GM19467 (cell line): ENCODE results near the gene TPSAB1.
"Not testable (repeated sequence)": the region's sequence is repeated elsewhere in the genome, so short reads cannot be mapped to it uniquely, and the experiment has no call there.

ENCODE experiments used
- ATAC-seq: cut with Tn5 transposase; IDR thresholded peaks from one replicate; pipeline ENCODE4 v1.9.1; 2021; ENCODE audit warnings: mild to moderate bottlenecking, moderate library complexity; ENCODE audit not compliant: unreplicated experiment

Gene TPSAB1

DNA sequence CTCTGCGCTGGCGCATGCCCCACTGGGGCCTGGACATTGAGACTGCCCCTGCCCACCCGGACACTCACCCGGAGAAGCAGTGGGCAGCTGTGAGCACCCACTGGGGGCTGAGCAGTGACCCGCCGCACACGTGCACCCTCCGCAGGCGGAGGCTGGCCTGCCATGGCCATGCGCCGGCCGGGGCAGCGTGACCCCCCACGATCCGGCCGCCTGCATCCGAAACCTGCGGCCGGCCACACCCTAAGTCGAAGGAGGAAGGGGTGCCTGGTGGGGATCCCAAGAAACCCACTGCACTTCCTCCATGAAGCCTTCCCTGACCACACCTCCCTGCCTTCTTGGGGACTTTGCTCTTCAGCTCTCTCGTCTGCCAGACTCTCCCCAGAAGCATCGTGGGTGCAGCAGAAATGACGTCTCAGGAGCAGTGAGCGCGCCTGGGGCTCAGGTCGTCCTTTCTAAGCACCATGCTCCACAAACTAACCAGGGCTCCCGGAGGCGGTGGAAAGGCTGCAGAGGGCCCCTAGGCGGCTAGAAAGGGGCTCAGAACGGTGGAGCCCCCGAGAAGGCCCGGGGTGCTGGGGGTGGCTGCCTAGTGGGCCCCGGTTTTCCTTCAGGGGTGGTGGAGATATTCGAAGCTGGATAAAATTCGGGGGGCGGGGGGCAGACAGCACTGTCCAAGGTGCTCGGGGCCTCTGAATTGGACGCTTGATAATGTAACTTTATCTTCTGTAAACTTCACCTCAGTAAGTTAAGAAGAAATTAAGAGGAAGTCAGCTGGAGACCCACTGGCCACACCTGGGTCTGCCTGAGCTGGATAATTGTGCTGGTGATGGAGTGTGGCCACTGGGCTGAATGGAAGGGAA, 16.9 kb upstream of the TPSAB1 start:
- ATAC-seq = no peak

DNA sequence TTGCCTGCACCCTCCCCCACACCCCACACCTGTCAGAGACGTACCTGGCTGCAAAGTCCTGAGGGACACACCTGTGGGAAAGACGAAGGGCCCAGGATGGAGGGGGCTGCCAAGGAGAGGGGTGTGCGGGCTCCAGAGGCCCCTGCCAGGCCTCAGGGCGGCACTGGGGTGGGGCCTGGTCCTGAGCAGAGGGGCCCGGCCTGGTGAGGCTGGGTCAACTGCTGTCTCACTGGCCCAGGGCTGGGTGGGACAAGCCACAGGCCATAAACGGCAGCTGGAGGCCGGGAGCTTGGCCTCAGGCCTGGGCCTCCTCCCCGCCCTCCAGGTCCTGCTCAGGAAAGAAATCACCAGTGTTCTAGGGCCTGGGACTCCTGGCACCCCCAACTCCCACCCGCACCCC, 15.9 kb upstream of the TPSAB1 start:
- ATAC-seq = no peak

DNA sequence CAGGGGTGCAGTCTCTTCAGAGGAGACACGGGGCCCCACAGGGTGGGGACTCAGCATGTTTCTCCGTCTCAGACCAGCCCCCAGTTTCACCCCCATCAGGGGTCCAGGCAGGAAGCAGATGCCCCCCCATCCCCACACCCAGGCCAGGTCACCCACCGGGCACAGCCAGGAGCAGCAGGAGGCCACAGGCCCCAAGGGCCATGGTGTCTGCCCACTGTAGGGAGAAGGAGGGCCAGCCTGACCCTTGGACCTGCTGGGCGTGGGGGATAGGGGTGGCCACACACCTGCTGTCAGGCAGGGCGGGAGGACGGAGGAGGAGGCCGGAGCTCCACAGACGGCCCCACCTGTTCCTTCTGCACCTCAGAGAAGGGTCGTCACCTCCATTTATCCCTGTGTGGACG, 15.5 kb upstream of the TPSAB1 start, which contains the start of gene TPSG1:
TPSG1 (minus strand) TSS at position 218 of the 401 bp plus-strand sequence; CDS start at position 202, 16 bp downstream.
- no peak for ATAC-seq

DNA sequence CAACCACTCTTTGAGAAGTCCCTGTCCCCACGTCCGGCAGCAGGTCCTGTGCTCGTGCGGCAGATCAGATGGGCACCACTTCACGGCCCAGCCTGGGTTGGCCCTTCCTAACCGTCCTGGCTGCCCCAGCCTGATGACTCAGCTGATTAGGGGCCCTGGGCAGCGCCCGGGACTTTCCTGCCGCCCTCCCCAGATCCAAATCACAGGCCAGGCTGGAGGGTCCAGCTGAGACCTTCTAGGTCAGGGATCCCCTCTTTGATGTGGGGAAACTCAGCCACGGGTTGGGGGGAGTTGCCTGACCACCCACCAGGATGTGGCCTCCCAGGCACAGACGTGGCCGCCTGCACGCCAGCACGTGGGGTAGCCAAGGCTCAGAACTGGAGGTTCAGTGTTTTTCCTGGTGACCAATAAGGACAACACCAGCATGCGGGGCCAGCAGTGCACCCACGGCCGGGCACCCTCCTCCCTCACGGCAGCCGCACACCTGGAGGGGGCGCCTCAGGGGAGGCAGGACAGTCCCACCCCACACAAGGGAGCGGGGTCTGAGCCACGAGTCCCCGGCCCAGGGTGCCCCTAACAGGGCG, 14.7 kb upstream of the TPSAB1 start:
- not testable (repeated sequence) for ATAC-seq

DNA sequence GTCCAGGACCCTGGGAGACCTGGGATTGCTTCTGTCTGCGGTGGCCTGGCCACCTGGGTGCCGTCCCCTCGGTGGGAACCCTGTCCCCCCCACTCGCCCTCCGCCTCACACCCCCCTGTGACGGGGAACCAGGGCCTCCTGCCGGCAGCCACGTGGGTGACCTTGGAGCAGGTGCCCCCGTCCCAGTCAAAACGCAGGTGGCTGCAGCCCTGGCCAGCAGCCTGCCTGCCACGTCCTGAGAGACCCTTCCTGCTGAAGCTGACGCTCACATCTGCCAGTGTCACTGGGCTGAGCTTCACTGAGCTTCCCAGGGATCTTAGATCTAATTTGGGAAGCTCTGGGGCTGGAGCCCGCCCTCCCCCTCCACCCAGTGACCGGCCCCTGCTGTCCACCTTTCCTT, 13.8 kb upstream of the TPSAB1 start:
- ATAC-seq = not testable (repeated sequence)

DNA sequence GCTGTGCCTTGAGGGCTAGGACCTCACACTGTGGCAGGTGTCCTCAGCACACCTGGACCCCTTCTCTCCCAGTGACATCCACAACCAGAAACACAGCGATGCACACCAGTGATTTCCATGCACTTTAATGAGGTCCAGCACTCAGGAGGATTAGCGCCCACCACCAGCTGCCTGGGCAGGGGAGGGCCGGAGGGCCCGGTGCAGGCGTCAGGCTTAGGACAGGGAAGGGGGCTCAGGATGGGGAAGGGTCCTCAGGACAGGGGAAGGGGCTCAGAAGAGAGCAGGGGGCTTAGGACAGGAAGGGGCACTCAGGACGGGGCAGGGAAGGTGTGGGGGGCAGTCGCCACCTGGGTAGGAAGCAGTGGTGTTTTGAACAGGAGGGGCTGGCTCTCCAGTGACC, 12.3 kb upstream of the TPSAB1 start:
- ATAC-seq = not testable (repeated sequence)

DNA sequence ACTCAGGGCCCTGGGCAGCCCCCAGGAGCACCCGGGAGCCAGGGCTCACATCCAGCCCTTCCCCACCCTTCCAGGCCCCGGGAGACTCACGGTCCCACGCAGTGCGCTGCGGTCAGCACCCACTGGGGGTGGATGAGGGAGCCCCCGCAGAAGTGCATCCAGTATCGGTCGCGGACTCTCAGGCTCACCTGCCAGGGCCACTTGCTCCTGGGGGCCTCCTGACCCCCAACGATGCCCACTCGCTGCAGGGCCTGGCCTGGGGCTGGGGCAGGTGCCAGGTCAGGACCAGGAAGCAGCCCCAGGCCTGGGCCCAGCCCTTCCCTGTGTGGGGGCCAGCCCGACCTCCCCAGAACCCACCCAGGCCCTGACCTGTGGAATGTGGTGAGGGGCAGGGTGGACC, 11.0 kb upstream of the TPSAB1 start:
- ATAC-seq = not testable (repeated sequence)

DNA sequence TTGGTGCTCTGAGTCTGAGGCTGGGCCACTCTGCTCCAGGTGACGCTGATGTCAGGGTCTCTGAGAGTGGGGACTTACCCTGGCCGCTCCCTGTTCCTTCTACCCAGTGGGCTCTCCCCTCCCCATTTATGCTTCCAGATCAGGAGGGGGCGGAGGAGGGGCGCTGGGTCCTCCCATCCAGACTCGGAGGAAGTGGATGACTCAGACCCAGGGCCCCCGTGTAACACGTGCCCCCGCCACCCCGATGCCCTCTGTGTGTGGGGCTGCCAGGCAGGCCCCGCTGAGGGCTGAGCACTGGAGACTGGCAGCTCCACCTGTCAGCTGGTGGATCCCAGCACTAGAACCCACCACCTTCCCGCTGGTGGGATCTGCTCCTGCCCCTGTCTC, 10.4 kb upstream of the TPSAB1 start, which contains the start of gene TPSB2:
TPSB2 (minus strand) TSS at position 101 of the 387 bp plus-strand sequence. CDS start 233 bp downstream, outside the sequence.
- ATAC-seq = not testable (repeated sequence)

DNA sequence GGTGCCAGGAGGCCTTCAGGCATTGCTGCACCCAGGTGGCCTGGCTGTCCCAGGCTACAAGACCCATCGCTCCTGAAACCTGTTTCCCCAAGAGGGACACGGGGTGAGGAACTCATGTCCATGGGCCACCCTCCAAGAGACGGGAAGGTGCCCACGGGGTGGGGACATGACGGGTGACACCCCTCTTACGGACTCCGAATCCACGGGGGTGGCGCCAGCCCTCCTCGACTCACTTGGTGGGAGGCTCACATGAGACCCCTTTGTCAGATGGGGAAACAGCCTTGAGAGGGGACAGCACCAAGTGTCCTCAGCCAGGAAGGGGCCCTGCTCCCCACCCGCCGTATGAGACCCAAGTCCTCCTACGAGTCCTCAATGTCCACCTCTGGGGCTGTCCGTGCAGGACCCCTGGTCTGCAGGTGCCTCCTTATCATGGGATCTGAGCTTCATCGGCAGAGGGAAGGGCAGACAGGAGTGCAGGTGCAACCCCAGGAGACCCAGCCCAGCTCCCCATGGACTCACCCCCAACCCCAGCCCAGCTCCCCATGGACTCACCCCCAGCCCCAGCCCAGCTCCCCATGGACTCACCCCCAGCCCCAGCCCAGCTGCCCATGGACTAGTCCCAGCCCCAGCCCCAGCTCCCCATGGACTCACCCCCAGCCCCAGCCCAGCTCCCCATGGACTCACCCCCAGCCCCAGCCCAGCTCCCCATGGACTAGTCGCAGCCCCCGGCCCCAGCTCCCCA, 9.9 kb upstream of the TPSAB1 start:
- ATAC-seq = not testable (repeated sequence)

DNA sequence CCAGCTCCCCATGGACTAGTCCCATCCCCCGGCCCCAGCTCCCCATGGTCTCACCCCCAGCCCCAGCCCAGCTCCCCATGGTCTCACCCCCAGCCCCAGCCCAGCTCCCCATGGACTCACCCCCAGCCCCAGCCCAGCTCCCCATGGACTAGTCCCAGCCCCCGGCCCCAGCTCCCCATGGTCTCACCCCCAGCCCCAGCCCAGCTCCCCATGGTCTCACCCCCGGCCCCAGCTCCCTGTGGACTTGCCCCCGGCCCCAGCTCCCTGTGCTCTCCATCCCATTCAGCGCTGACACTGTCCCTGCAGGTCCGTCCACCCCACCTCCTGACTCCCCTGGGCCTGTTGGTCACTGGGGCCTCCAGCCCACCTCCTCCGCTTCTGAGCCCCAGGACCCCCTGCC, 9.2 kb upstream of the TPSAB1 start:
- not testable (repeated sequence) for ATAC-seq

DNA sequence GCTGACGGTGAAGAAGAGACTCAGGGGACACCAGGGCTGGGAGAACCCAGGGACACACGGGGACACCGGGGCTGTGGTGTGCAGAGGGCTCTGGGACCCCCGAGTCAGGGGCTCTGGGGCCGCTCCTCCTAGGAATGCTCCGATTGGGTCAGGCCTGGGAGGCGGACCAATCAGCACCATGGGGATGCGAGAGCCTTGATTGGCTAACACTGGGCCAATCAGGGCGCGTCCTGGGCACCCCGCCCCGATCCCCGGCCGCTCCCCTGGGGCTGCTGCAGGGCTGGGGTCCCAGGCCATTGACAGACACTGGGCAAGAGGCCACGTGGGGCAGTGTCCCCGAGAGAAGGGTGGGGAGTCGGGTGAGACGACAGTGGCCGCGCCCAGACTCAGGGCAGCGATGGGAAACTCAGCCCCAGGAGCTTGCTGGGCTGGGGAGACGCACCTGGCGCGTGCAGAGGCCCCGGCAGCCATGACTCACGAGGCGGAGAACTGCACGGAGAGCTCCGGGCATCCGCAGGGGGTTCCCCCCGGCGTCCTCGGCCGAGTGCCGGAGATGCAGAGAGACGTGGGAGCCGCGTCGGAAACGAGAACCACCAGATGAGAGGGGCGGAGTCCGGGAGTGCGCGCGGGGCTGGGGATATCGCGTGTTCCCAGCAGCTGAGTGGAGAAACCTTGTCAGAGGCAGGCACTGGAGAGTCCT, 8.3 kb upstream of the TPSAB1 start:
- not testable (repeated sequence) for ATAC-seq

DNA sequence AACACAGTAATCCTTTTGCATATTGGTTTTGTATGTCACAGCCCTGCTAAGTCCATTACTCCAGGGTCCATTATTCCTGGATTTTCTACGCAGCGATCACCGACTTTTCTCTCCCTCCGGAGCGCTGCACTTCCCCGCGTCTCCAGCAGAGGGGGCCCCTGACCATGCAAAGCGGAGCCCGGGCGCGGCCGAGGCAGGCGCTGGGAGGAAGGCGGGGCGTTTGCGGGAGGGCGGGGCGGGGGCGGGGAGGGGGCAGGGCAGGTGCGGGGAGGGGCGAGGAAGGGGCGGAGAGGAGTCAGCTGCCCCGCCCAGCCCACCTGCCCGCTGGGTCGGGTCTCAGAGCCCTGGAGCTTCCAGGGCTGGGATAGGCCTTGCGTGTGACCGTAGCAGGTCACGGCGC, 3.8 kb upstream of the TPSAB1 start:
- ATAC-seq = not testable (repeated sequence)

DNA sequence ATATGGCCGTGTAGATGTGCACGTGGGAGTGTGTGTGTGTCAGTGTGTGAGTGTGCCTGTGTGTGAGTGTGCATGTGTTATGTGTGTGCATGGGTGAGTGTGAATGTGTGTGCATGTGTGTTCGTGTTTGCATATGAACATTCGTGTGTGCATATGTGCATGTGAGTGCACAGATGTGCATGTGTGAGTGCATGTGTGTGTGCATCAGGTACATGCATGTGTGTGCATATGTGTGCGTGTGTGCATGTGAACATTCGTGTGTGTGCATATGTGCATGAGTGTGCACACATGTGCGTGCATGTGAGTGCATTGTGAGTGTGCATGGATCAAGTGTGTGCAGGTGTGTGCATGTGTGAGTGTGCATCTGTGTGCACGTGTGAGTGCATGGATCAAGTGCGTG, 2.5 kb upstream of the TPSAB1 start:
- ATAC-seq = no peak

DNA sequence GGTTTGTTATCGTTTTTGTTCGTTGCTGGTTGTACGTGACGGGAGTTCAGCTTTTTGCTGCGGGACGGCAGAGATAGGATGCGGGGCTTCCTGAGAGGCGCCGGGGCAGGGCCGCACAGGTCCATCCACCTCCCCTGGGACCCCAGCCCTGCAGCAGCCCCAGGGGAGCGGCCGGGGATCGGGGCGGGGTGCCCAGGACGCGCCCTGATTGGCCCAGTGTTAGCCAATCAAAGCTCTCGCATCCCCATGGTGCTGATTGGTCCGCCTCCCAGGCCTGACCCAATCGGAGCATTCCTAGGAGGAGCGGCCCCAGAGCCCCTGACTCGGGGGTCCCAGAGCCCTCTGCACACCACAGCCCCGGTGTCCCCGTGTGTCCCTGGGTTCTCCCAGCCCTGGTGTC, 1.6 kb upstream of the TPSAB1 start:
- not testable (repeated sequence) for ATAC-seq

DNA sequence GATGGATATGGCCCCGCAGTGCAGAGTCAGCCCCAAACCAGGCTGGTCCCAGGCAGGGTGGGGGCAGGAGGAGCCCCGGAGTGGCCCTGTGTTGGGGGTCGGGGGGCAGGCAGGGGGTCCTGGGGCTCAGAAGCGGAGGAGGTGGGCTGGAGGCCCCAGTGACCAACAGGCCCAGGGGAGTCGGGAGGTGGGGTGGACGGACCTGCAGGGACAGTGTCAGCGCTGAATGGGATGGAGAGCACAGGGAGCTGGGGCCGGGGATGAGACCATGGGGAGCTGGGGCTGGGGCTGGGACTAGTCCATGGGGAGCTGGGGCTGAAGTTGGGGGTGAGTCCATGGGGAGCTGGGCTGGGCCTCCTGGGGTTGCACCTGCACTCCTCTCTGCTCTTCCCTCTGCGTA, 930 bp upstream of the TPSAB1 start:
- not testable (repeated sequence) for ATAC-seq

DNA sequence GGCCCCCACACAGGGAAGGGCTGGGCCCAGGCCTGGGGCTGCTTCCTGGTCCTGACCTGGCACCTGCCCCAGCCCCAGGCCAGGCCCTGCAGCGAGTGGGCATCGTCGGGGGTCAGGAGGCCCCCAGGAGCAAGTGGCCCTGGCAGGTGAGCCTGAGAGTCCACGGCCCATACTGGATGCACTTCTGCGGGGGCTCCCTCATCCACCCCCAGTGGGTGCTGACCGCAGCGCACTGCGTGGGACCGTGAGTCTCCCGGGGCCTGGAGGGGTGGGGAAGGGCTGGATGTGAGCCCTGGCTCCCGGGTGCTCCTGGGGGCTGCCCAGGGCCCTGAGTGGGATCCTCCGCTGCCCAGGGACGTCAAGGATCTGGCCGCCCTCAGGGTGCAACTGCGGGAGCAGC, 576 bp downstream of the TPSAB1 start:
- ATAC-seq = not testable (repeated sequence)

DNA sequence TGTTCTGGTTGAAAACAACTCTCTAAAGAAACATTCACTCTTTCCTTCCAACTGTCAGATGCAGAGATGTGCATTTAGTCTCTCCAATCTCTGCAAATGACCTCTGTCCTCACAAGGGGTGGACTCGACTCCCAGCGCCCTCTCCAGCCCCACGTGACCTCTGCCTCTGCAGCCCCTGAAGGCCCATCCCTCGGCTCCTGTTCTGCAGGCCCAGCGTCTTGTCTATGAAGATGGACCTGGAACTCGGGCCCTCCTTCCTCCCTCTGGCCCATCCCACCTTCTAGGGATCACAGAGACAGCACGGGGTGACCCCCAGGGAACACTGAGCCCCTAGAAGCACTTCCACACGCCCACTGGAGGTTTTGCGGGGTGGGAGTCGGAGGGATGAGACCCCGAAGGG, 2.9 kb downstream of the TPSAB1 start:
- ATAC-seq = not testable (repeated sequence)

DNA sequence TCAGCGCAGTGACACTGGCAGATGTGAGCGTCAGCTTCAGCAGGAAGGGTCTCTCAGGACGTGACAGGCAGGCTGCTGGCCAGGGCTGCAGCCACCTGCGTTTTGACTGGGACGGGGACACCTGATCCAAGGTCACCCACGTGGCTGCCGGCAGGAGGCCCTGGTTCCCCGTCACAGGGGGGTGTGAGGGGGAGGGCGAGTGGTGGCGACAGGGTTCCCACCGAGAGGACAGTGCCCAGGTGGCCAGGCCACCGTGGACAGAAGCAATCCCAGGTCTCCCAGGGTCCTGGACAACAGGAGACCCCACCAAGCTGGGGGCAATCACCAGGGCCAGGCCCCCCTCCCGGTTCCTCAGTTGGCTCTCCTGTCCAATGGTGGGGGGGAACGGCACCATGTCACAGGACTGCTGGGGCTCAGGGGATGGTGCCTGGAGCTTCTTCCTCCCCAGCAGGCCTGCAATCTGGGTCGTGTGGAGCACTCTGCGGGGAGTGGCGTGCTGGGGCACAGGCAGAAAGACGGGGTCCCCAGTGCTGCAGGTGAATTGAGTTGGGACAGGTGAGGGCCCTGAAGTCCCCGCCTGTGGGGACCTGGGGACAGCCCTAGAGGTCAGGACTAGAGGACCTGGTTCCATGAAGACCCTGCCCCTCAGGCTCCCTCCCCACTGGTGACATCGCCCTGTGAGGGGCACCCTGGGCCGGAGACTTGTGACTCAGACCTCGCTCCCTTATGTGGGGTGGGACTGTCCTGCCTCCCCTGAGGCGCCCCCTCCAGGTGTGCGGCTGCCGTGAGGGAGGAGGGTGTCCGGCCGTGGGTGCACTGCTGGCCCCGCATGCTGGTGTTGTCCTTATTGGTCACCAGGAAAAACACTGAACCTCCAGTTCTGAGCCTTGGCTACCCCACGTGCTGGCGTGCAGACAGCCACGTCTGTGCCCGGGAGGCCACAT, 3.7 kb downstream of the TPSAB1 start:
- not testable (repeated sequence) for ATAC-seq

DNA sequence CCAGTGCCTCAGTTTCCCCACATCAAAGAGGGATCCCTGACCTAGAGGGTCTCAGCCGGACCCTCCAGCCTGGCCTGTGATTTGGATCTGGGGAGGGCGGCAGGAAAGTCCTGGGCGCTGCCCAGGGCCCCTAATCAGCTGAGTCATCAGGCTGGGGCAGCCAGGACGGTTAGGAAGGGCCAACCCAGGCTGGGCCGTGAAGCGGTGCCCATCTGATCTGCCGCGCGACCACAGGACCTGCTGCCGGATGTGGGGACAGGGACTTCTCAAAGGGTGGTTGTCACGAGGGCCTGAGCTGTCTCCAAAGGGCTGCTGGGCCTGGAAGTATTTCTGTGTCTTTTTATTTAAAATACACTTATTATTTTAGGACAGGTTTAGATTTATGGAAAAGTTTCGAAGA, 4.4 kb downstream of the TPSAB1 start:
- ATAC-seq = no peak
